Ectodermal cell (in vitro differentiated cells): ENCODE measurements around the gene GSTM1.
A peak's percentile ranks its signal among the peaks of the same experiment; 100 is the strongest.

Experiments used
- H3K27ac ChIP-seq: 2 replicates; pipeline ENCODE4 v1.7.0; 2013; ENCODE audit warnings: mild to moderate bottlenecking, low read depth, low read length; ENCODE audit not compliant: insufficient read depth, poor library complexity, severe bottlenecking
- H3K27me3 ChIP-seq: 2 replicates; pipeline ENCODE4 v1.7.0; 2013; ENCODE audit warnings: mild to moderate bottlenecking, low read length; ENCODE audit not compliant: insufficient read depth, control insufficient read depth, poor library complexity, severe bottlenecking
- H3K36me3 ChIP-seq: one replicate; pipeline ENCODE4 v1.7.0; 2013; ENCODE audit warnings: low read length; ENCODE audit not compliant: control insufficient read depth, insufficient read depth
- H3K4me1 ChIP-seq: one replicate; pipeline ENCODE4 v1.7.0; 2013; ENCODE audit warnings: low read length; ENCODE audit not compliant: control insufficient read depth, insufficient read depth
- H3K4me3 ChIP-seq: 2 replicates; pipeline ENCODE4 v1.7.0; 2013; ENCODE audit warnings: low read depth, low read length, control low read depth; ENCODE audit not compliant: insufficient read depth
- H3K9me3 ChIP-seq: 2 replicates; pipeline ENCODE4 v1.7.0; 2013; ENCODE audit warnings: mild to moderate bottlenecking, low read length, moderate library complexity; ENCODE audit not compliant: control insufficient read depth
- whole genome bisulfite sequencing, 2 experiments: methylation state at CpG; one replicate each; pipeline ENCODE4 v1.1.7; 2013; ENCODE audit warnings: missing lambda C conversion rate in 2 of 2; 5-methylcytosine and 5-hydroxymethylcytosine counted together

The GSTM1 gene

GRCh38 chr1:109649491-109649914 lies 38.1 kb upstream of the GSTM1 start:
- Histone ChIP-seq H3K4me3 (no peak overlapping the region), H3K27ac (no peak overlapping the region), H3K27me3 (peaks cover 21% of the 10 kb centered on the region), H3K4me1 (no peaks in the 10 kb centered on the region), H3K36me3 (no peaks in the 10 kb centered on the region), H3K9me3 (no peaks in the 10 kb centered on the region)
- WGBS, 2 experiments, result 94 to 97% methylated on average over 1 to 4 of the region's 4 CpGs

GRCh38 chr1:109650609-109651008 lies 37.0 kb upstream of the GSTM1 start:
- Histone ChIP-seq H3K4me1 (no peaks in the 10 kb centered on the region), H3K27ac (no peak overlapping the region), H3K9me3 (no peaks in the 10 kb centered on the region), H3K4me3 (no peak overlapping the region), H3K27me3 (peaks cover 32% of the 10 kb centered on the region), H3K36me3 (no peaks in the 10 kb centered on the region)
- WGBS, 2 experiments, result 85 to 88% methylated on average over 3 of the region's 3 CpGs

DNA sequence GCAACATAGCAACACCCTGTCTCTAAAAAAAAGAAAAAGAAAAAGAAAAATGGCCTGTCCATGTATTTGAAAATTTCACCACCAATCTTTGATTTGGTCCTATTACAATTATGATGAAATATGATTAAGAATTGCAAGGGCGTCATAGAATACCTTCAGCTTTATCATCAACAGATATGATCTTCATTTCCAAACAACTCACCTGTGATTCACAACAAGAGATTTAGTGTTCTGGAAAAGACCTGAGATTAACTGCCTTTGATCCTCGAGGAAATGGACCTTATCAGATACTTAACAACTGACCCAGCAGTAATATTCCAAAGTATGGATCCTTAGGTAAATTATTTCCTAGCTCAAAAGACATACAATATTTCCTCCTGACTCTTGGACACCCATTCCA lies 35.2 kb upstream of the GSTM1 start:
- Histone ChIP-seq H3K9me3 (no peaks in the 10 kb centered on the region), H3K36me3 (no peaks in the 10 kb centered on the region), H3K27me3 (peaks cover 35% of the 10 kb centered on the region), H3K4me3 (no peak overlapping the region), H3K4me1 (peaks cover 6% of the 10 kb centered on the region), H3K27ac (no peak overlapping the region)
- WGBS, 2 experiments, result 80 to 94% methylated on average over 1 to 2 of the region's 2 CpGs

DNA sequence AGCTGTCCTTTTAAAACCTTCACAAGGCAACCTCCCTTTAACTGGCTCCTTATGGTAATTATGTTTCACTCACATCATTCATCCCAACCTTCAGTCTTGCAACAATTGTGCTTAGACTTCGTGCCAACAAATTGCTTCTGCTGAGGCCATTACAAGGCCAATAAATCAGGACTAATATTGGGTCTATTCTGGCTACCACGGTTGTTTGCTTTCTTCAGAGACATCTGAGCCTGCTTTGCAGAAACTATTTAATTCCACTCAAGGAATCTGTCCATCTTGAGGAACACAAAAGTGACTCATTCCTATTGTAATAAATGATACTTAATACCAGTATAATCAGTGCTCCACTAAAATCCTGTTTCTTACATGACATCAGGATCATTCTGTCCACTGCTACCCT lies 34.3 kb upstream of the GSTM1 start:
- Histone ChIP-seq H3K9me3 (no peaks in the 10 kb centered on the region), H3K36me3 (no peaks in the 10 kb centered on the region), H3K4me1 (peaks cover 6% of the 10 kb centered on the region), H3K27ac (no peak overlapping the region), H3K4me3 (no peak overlapping the region), H3K27me3 (peaks cover 35% of the 10 kb centered on the region)
- 78 to 87% methylated on average over 2 of the region's 2 CpGs for WGBS, 2 experiments

DNA sequence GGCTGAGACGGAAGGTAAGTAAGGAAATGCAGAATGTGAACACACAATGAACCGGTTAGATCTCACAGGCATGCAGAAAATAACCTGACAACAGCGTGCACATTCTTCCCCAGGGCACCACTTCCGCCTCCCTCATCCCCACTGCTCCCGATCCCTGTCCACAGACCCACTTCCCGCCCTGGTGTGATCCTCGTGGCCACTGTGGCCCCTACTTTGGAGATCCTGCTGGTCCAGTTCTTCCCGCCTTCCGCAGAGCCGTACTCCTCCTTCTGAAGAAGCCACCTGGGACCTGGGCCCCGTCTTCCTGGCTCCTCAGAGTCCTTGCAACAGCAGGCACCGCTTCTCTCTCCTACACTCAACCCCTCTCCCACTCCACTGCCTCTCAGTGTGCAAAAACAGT lies 33.1 kb upstream of the GSTM1 start:
- no peaks in the 10 kb centered on the region for H3K9me3 ChIP-seq
- no peaks in the 10 kb centered on the region for H3K36me3 ChIP-seq
- no peak overlapping the region for H3K4me3 ChIP-seq
- H3K4me1 ChIP-seq, result peaks cover 10% of the 10 kb centered on the region
- 90% methylated on average over 12 of the region's 12 CpGs for WGBS, 2 experiments
- H3K27me3 ChIP-seq, result peaks cover 35% of the 10 kb centered on the region
- no peak overlapping the region for H3K27ac ChIP-seq

DNA sequence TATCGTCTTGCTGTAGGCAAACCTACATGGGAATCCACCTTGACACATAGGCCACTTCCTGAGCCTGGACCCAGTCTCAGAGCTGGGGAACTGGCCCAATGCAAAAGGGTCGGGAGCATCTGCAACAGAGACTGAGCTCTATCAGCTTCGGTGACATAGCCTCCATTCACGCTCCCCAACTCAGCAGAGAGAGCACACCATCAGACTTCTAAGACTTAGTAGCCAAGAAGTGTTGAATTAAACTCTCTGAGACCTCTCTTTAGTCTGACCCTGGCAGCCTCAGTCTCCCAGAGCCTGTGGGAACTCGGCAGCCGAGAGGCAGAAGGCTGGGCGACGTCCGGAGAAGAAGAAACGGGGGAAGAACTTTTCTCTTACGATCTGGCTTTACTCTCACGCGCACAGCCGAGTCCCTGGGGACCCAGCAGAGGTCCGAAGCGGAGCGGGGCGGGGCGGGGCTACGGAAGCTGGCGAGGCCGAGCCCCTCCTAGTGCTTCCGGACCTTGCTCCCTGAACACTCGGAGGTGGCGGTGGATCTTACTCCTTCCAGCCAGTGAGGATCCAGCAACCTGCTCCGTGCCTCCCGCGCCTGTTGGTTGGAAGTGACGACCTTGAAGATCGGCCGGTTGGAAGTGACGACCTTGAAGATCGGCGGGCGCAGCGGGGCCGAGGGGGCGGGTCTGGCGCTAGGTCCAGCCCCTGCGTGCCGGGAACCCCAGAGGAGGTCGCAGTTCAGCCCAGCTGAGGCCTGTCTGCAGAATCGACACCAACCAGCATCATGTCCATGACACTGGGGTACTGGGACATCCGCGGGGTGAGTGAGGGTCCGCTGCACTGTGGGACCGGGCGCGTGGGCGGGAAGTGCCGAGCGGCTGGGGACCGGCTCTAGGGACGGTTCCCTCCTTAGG lies 31.8 kb upstream of the GSTM1 start, which contains the start of gene GSTM4:
Gene GSTM4, plus strand, starts transcription at position 485 of the 905 bp plus-strand sequence. Its CDS starts 291 bp downstream, at position 776.
- H3K9me3 ChIP-seq, result no peaks in the 10 kb centered on the region
- no peaks in the 10 kb centered on the region for H3K36me3 ChIP-seq
- WGBS, 2 experiments, result 3% methylated on average over 54 of the region's 54 CpGs
- H3K4me1 ChIP-seq, result peaks cover 10% of the 10 kb centered on the region
- H3K27ac ChIP-seq, result no peak within 1 kb of the TSS
- H3K4me3 ChIP-seq, result peak within 1 kb of the TSS; percentile 85
- H3K27me3 ChIP-seq, result peaks cover 32% of the 10 kb centered on the region

DNA sequence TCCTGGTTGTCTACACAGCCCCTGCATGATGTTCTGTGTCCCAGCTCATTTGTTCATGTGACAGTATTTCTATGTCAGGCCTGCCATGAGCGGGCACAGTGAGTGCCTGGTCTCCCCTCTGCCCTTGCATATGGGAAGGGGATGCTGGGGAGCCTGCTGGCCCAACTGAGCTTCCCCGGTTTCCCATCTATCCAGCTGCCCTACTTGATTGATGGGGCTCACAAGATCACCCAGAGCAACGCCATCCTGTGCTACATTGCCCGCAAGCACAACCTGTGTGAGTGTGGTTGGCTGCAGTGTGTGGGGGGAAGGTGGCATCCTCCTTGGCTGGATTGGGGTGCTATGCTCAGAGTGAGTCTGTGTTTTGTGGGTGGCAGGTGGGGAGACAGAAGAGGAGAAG lies 30.2 kb upstream of the GSTM1 start:
- Histone ChIP-seq H3K9me3 (no peaks in the 10 kb centered on the region), H3K27ac (no peak overlapping the region), H3K4me3 (no peak overlapping the region), H3K27me3 (peaks cover 23% of the 10 kb centered on the region), H3K4me1 (peaks cover 10% of the 10 kb centered on the region), H3K36me3 (no peaks in the 10 kb centered on the region)
- 89 to 96% methylated on average over 4 of the region's 4 CpGs for WGBS, 2 experiments

DNA sequence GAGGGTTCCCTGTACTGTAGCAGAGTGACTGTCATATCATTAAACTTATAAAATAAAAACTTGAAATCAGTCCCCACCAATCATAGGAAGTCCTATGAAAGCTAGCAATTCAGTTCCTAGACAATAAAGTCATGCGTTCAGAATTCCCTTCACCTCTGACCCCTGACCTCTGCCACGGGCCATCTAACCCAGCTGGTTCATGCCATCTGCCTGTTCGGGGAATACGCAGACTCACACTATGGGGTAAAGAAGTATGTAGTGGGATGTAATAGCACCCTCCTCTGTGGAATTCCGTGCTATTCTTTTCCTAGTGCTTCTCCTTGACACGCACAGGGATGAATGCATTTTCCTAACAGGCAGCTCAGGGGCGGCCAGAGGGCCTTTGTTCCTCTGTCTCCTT lies 29.6 kb upstream of the GSTM1 start:
- H3K9me3 ChIP-seq, result no peaks in the 10 kb centered on the region
- H3K4me1 ChIP-seq, result peaks cover 10% of the 10 kb centered on the region
- H3K36me3 ChIP-seq, result no peaks in the 10 kb centered on the region
- H3K4me3 ChIP-seq, result no peak overlapping the region
- peak overlapping the region; percentile 60 for H3K27ac ChIP-seq
- 85 to 89% methylated on average over 7 of the region's 7 CpGs for WGBS, 2 experiments
- H3K27me3 ChIP-seq, result peaks cover 20% of the 10 kb centered on the region

- Histone ChIP-seq H3K4me3 (no peak overlapping the region), H3K4me1 (peaks cover 10% of the 10 kb centered on the region), H3K27me3 (peaks cover 20% of the 10 kb centered on the region), H3K27ac (peak overlapping the region; percentile 60), H3K36me3 (no peaks in the 10 kb centered on the region), H3K9me3 (no peaks in the 10 kb centered on the region)
- 61 to 62% methylated on average over 3 of the region's 3 CpGs for WGBS, 2 experiments
Measured at GRCh38 chr1:109658533-109659042, 29.0 kb upstream of the GSTM1 start.

- peaks cover 10% of the 10 kb centered on the region for H3K4me1 ChIP-seq
- no peak overlapping the region for H3K4me3 ChIP-seq
- no peaks in the 10 kb centered on the region for H3K9me3 ChIP-seq
- peaks cover 17% of the 10 kb centered on the region for H3K27me3 ChIP-seq
- no peaks in the 10 kb centered on the region for H3K36me3 ChIP-seq
- WGBS, 2 experiments, result 91 to 98% methylated on average over 2 of the region's 2 CpGs
- H3K27ac ChIP-seq, result no peak overlapping the region
Measured at GRCh38 chr1:109659145-109659544, 28.5 kb upstream of the GSTM1 start.
